ENCODE measurements around the gene CBX1.
A peak's percentile ranks its signal among the peaks of the same experiment; 100 is the strongest.
"Not testable (repeated sequence)": the region's sequence is repeated elsewhere in the genome, so short reads cannot be mapped to it uniquely, and the experiment has no call there.

The CBX1 gene

DNA sequence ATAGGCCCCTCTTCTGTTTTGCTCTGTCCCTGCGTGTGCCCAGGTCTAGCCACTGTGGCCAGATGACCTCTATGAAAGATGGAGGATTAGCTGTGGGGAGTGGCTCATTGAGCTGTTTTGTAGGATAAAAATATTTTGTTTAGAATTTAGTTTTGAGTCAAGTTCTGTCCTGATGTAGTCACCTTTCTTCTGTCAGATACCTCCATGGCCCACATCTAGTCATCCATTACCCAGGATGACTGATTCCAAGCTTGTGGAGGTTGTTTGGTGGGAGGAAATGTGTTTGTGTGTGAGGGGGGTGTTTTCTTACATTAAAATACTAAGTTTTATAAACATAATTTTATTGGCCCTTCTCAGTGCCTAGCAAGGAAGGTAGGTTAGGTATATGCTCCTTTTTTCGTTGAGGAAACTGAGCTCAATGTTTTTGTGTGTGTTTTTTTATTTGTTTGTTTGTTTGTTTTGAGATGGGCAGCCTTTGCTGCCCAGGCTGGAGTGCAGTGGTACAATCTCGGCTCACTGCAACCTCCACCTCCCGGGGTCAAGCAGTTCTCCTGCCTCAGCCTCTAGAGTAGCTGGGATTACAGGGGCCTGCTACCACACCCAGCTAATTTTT is 22.6 kb upstream of the CBX1 start:
- DNase-seq (ENCODE audit: low read depth, low spot score): no peak

DNA sequence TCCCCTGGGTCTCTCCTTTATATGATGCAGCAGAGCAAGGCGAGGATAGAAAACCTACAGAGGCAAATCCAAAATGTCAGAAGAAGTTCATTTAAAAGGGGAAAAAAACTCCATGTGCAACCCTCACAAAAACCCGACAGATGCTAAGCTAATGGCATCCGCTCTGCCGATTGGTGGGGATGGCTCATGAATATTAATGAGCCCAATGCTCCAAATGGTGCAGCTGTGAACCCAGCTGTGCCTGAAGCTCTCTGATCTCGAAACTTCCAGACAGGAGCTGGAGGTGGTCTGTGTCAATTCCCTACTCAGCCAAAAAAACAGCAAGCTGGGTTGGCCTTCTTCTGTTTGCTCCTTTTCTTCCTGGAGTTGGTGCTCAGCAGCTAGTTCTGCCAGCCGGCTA is 21.8 kb upstream of the CBX1 start:
- DNase-seq (ENCODE audit: low read depth, low spot score): no peak

DNA sequence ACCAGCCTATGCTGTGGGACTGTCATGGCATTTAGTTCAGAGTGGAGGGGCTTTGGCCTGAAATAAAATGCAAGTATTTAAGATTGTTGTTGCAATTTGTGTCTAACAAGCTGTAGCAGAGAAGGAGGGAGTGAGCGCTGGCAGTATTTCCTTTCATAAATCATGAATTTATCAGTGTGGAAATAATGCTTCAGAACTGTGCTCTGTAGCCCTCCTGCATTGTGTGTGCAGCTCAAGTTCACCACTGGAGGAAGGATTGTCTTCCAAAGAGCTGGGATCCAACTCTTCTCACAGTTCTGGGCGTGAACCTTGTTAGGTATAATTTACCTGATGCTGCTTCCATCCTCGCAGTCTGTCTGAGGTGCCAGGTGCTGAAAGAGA is 21.4 kb upstream of the CBX1 start:
- no peak for DNase-seq (ENCODE audit: low read depth, low spot score)

DNA sequence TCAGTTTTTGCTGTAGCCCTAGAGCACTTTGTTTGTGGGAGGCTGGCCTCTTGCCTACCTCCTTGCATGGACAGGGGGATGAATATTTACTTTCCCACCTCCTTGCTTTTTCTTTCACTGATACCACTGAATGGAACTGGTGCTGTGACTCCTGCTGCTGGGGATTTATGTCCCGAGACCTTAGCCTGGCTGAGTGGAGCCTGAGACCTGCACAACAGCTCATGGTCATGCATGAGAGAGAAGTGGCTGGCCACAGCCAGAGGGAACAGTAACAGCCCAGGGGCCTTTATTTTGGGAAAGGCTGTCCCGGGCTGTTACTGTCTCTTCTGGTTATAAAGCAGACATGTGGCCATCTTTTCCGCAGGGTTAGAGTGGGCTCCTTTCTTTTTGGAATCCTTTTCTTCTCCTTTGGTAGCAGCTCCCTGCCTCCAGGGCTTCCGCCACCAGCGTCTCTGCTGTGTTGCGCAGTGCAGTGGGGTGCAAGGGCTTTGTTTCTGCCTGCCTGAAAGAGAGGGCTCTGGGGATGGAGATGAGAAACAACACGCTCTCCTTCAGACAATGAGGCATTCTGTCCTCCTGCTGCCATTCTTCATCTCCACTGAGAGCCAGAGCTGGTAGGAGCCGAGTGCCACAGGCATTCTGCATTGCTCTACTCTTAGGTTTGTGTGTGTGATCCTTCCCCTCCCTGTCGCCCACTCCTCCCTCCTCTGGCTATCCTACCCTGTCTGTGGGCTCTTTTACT is 20.8 kb upstream of the CBX1 start:
- no peak for DNase-seq (ENCODE audit: low read depth, low spot score)

DNA sequence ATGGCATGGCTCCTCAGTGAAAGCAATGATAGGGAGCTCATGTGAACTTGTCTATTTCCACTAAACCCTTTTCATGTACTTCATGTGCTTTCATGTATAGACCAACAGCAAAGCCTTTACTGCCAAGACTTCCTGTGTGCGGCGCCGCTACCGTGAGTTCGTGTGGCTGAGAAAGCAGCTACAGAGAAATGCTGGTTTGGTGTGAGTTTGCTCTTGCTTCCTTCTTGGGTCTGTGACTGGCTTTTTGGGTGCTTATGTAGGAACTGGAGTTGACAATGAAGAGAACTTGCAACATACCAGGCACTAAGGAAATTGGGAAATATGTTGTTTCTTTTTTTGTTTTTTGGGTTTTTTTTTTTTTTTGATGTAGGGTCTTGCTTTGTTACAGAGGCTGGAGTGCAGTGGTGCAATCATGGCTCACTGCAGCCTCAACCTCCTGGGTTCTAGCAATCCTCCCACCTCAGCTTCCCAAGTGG is 12.0 kb upstream of the CBX1 start:
- no peak for DNase-seq (ENCODE audit: low read depth, low spot score)

DNA sequence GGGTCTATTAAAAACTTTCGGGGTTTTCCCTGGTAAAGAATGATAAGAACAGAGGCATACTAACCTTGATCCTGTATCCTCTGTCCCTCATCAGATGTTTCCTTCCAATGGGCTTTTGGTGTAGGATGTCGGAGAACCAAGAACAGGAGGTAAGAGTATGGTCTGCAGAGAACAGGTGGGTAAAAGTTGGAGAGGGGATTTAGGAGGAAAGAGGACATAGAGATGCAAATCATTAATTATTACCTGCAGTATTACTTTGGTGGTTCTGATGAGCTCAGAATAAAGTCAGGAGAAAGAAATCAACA is 10.6 kb upstream of the CBX1 start:
- no peak for DNase-seq (ENCODE audit: low read depth, low spot score)

DNA sequence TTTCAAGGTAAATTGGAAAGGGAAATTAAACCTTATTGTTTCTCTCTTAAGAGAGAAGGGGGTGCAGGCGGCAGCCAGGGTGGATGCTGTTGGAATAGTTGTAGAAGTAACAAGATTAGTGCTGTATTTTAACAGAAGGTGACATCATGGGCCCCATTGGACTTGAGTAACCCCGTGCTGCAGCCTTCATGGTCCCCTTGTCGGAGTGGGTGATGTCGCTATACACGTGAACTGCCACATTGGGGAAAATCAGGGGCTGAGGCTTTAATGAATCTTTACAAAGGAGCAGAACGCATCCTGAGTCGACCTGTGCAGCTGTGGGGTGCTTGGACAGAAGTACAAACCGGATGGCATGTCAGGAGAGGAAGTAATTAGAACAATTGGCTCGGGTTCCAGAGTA is 9.5 kb upstream of the CBX1 start:
- no peak for DNase-seq (ENCODE audit: low read depth, low spot score)

DNA sequence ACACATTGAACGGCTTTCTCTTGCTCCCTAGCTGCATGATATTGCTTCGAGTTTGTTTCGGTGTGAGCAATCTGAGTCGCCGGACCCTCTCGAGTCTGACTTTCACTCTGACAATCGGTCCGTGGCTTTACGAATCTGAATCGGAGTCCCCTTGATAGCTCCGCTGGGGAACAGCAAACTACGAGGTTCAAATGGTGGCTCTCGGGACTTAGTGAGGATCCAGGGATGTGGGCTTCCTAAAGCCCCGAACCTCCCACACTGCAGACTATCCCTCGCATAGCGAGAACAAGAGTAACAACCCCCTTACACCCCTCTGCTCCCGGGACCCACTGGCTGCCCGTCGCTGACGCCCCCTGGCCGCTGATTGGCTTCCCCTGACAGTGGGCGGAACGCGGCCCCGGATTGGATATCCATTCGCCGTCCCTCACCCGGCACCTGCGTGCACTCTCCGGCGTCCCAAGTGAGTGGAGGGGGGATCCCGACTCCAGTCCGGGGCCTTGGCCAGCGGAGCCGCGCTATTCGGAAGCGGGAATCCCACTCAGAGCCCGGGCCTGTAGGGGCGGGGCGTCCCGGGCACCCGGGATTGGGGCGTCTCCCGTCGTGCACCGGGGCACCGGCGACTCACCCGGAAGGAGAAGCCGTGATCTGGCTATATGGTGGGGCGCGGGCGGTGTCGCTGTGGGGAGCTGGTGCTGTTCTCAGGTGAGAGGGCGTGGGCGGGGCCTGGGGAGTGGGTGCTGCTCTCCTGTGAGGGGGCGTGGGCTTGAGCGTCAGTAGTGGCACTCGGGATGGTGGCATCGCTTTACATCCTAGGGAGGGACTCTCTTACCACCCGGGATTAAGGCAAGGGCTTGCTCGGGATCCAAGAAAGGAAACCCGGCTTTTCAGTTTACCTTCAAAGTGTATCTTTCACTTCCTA is 6.1 kb upstream of the CBX1 start, which contains the start of gene SNX11:
Gene SNX11, plus strand, starts transcription at position 630 of the 919 bp plus-strand sequence. CDS start 4,278 bp downstream, outside the sequence.
- peak; percentile 76 for DNase-seq (ENCODE audit: low read depth, low spot score)

DNA sequence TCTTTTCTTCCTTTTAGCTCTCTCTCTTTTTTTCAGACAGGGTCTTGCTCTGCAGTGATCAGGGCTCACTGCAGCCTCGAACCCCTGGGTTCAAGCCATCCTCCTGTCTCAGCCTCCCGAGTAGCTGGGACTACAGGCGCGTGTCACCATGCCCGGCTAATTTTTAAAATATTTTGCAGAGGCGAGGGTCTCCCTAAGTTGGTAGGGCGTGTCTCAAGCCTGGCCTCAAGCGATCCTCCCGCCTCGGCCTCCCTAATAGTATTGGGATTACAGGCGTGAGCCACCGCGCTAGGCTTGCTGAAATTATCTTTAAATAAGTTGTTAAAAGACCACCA is 5.5 kb upstream of the CBX1 start:
- DNase-seq (ENCODE audit: low read depth, low spot score): no peak

DNA sequence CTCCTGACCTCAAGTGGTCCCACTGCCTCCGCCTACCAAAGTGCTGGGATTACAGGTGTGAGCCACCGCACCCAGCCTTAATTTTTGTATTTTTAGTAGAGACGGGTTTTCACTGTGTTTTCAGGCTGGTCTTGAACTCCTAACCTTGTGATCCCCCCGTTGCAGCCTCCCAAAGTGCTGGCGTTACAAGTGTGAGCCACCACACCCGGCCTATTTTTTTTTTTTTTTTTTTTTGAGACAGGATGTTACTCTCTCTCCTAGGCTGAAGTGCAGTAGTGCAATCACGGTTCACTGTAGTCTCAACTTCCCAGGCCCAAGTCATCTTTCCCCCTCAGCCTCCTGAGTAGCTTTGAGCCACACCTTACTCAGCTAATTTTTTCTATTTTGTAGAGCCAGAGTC is 3.2 kb upstream of the CBX1 start:
- DNase-seq (ENCODE audit: low read depth, low spot score): no peak

DNA sequence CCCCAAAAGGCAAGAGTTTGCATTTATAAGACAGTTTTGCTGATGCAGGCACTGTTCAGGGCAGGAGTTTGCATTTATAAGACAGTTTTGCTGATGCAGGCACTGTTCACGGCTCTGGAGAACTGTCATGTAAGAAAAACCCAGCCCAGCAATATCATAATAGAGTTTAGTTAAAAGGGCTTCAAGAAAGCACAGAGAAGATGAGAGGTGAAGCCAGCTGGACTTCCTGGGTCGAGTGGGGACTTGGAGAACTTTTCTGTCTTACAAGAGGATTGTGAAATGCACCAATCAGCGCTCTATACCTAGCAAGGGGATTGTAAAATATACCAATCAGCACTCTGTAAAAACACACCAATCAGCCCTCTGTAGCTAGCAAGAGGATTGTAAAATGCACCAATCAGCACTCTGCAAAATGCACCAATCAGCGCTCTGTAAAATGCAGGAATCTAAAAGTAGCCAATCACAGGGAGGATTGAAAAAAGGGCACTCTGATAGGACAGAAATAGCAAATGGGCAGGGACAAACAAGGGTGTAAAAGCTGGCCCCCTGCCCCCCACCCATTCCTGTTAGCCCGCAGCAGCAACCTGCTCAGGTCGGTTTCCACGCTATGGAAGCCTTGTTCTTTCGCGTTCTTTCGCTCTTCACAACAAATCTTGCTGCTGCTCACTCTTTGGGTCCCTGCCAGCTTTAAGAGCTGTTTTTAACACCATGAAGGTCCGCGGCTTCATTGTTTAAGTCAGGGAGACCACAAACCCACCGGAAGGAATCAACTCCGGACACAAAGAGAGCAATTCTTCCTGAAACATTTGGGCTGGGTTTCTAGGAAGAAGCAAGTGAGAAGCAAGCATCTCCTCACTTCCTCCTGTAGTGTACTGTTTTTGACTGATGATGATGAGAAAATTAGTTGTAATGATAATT is 1.8 kb upstream of the CBX1 start:
- no peak for DNase-seq (ENCODE audit: low read depth, low spot score)

DNA sequence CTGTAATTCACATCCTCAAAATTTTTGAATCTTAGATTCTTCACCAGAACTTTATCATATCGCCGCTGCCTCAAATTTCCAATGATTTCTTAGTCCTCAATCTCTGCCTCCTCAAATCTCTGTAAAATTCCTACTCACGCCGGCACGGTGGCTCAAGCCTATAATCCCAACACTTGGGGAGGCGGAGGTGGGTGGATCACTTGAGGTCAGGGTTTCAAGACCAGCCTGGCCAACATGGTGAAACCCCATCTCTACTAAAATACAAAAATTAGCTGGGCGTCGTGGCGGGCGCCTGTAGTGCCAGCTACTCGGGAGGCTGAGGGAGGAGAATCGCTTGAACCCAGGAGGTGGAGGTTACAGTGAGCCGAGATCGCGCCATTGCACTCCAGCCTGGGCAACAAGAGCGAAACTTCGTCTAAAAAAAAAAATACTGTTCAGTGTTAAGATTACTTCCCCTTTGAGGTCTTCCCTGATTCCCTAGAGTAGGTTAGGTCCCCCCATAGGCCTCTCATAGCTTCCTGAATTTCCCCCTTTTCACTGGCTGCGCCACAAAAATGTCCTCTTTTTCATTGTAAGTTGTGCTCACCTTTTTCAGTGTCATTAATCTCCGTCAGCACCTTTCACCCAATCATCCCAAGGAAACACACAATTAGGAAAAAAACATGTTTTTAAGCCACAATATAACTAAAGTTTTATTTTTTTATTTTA is 919 bp upstream of the CBX1 start:
- DNase-seq (ENCODE audit: low read depth, low spot score): no peak

DNA sequence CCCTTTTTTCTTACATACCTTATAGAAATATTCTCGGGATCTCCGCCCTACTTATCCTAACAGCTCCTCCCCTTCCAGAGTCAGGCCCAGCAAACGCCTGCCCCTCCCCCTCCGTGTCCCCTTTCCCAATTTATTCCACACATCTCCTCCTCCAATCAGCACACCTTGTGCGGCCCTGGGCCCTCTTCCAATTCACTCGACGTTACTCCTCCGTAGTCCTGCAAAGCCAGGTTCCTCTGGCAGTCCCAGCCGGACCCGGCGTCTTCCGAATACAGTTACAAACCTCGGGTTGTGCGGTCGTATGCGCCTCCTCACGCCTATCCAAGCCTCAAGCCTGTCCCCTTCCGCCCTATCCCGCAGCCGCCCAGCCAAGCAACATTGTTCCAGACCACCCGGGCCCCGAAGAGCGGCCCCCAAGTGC is 677 bp downstream of the CBX1 start:
- peak; percentile 56 for DNase-seq (ENCODE audit: low read depth, low spot score)

DNA sequence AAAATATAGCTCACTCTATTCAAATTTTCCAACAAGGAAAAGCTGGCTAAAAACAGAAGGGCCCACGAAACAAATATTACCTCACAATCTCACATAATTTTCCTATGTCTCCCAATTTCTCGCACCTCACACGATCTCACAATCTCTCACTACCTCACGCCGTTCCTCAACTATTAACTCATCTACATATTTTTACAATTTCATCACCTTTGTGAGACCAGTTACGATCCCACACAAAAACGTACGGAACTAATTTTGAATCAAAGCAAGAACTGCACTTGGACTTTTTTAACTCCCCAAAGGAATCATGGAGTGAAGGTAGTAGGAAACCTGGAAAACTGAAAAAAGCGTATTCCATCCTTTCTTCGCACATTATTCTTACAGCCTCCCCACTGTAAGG is 1.1 kb downstream of the CBX1 start:
- DNase-seq (ENCODE audit: low read depth, low spot score): no peak

DNA sequence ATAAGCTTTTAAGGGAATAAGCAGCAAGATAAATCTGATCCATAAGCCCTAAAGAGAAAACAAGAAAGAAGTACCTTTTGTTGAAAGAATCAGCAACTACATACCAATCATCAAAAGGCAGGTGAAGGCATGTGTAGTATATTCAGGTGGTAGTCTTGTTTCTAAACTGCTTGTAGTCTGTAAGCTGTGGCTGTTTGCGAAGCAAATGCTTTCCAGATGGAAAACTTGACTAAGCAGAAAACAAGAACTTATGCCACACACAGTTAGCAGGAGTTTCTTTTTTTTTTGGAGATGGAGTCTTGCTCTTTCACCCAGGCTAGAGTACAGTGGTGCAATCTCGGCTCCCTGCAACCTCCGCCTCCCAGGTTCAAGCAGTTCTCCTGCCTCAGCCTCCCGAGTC is 5.7 kb downstream of the CBX1 start:
- DNase-seq (ENCODE audit: low read depth, low spot score): no peak

DNA sequence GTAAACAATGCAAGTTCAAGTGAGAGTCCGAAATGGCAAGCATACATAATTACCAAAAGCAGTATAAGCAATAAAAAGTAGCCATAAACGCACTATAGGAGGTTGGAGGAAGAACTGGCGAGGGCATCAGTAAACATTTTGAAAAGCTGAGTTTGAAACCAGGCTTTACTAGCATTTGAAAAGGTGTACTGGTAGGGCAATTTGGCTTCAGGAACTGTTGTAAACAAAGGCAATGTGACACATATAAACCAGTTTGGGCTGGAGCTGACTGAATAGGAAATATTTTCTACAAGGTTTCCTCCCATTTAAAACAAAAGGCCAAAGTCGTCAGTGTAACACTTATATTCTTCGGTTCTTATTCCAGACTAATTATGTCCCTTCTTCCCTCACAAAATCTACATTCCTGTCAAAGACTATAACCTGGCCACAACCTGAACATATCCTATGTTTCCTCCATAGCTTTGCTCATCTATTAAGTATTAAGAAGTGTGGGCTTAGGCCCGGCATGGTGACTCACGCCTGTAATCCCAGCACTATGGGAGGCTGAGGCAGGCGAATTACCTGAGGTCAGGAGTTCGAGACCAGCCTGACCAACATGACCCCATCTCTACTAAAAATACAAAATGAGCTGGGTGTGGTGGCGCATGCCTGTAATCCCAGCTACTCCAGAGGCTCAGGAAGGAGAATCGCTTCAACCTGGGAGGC is 7.8 kb downstream of the CBX1 start:
- no peak for DNase-seq (ENCODE audit: low read depth, low spot score)

DNA sequence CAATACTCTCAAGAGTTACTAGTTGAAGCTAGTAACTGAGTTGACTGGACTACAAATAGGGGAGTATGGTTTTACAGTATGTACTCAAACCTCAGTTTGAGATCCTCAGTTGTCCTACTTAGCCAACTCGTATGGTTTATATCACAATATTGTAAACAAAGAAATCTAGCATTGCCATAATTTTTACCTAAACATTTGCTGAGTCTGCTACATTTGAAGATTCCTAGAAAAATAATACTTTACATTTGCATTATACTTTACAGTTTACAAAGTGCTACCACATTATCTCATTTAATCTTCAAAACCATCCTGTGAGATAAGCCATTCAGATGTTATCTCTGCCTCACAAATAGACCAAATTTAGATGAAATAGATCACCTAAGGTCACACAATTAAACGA is 16.3 kb downstream of the CBX1 start:
- DNase-seq (ENCODE audit: low read depth, low spot score): no peak

DNA sequence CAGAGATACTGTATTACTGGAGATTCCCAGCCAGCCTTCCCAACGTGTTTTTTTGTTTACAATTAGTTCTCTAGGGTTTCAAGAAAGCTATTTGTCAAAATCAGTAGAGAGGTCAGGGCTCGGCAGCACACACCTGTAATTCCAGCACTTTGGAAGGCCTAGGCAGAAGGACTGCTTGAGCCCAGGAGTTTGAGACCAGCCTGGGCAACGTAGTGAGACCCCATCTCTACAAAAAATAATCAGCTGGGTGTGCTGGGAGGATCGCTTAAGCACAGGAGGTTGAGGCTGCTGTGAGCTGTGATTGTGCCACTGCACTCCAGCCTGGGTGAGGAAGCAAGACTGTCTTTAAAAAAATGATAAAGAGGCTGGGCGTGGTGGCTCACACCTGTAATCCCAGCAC is 19.4 kb downstream of the CBX1 start:
- DNase-seq (ENCODE audit: low read depth, low spot score): no peak

DNA sequence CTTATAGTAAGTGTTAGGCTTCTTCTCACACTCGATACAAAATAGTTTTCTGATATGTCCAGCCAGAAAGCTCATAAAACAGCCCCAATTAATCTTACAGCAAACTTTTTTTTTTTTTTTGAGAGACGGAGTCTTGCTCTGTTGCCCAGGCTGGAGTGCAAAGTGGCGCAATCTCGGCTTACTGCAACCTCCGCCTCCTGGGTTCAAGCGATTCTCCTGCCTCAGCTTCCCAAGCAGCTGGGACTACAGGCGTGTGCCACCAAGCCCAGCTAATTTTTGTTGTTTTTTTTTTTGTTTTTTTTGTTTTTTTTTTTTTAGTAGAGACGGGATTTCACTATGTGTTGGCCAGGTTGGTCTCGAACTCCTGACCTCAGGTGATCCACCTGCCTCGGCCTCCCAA is 24.1 kb downstream of the CBX1 start:
- not testable (repeated sequence) for DNase-seq (ENCODE audit: low read depth, low spot score)

DNA sequence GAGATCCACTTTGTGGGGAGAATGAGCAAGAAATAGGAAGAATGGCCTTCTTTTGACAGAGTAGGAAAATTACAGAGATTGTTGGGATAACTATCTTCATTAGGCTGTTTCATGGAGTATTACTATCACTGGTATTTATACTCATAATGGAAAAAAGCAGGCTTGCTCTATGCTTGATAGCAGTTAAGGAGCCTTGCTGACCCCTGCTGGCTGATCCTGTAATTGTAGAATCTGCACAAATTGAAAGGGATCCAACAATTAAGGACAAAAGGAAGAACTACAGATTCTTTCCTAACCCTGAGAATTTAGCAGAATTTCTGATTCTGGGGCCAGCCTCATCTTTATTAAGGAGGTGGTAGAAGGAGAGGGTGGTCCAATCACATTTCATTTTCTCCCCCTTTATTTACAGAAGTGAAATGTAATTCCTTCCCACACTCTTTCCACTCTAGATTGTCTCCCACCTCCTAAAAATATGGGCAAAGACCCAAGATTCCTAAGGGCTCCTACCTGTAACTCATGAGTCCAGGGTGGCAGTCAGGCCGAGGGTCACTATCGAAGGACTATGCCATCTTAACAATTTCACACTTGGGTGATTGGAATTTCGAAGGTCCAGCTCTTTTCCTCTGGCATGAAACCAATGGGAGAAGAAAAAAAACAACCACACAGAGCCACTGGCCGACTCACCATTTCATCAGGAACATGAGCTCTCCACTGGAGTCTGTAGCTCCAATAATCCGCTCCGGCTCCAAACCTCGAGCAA is 26.8 kb downstream of the CBX1 start:
- no peak for DNase-seq (ENCODE audit: low read depth, low spot score)
